DND-41 (cell line): Measurements from ENCODE around the gene OAS1.
"Not testable (repeated sequence)": the region's sequence is repeated elsewhere in the genome, so short reads cannot be mapped to it uniquely, and the experiment has no call there.

ENCODE experiments used
- ATAC-seq: fragments of 200-7000 bp; cut with Tn5 transposase; 3 replicates; pipeline ENCODE4 v1.9.1; 2021; ENCODE audit warnings: low read depth; ENCODE audit not compliant: insufficient read depth
- DNase-seq: peaks from one replicate; pipeline ENCODE4 v3.0.0-alpha.2; 2020
- H2AFZ ChIP-seq: 2 replicates; pipeline ENCODE4 v1.6.0; 2012; ENCODE audit warnings: low read depth, low read length
- H3K27ac ChIP-seq: 2 replicates; pipeline ENCODE4 v1.5.1; 2012; ENCODE audit warnings: low read length, inconsistent platforms
- H3K27me3 ChIP-seq: fragments of 200-600 bp; sonication (generic); 2 replicates; pipeline ENCODE4 v1.6.0; 2012; ENCODE audit warnings: low read length, mild to moderate bottlenecking, inconsistent platforms; ENCODE audit not compliant: insufficient read depth, poor library complexity
- H3K36me3 ChIP-seq: 2 replicates; pipeline ENCODE4 v1.5.1; 2012; ENCODE audit warnings: low read length, inconsistent platforms; ENCODE audit not compliant: insufficient read depth
- H3K4me1 ChIP-seq: 2 replicates; pipeline ENCODE4 v1.5.1; 2012; ENCODE audit warnings: mild to moderate bottlenecking, low read length; ENCODE audit not compliant: insufficient read depth
- H3K4me2 ChIP-seq: 2 replicates; pipeline ENCODE4 v1.6.0; 2012; ENCODE audit warnings: mild to moderate bottlenecking, moderate library complexity, low read length, inconsistent platforms; ENCODE audit not compliant: insufficient read depth
- H3K4me3 ChIP-seq, 2 experiments: fragments of 200-600 bp in 1 of 2; shearing (Covaris generic) in 1 of 2; 2 replicates each; pipeline ENCODE4 v1.5.1; 2012 to 2016; ENCODE audit warnings: inconsistent platforms in 2 of 2, low read length in 2 of 2, mild to moderate bottlenecking in 2 of 2, low read depth in 1 of 2, moderate library complexity in 1 of 2
- H3K79me2 ChIP-seq: 2 replicates; pipeline ENCODE4 v1.6.0; 2012; ENCODE audit warnings: low read length, inconsistent platforms; ENCODE audit not compliant: insufficient read depth
- H3K9ac ChIP-seq: 2 replicates; pipeline ENCODE4 v1.6.0; 2012; ENCODE audit warnings: low read depth, mild to moderate bottlenecking, inconsistent platforms, low read length, moderate library complexity
- H3K9me3 ChIP-seq: 2 replicates; pipeline ENCODE4 v1.5.1; 2012; ENCODE audit warnings: low read length, moderate library complexity, mild to moderate bottlenecking, inconsistent platforms; ENCODE audit not compliant: insufficient read depth, severe bottlenecking
- H4K20me1 ChIP-seq: 2 replicates; pipeline ENCODE4 v1.6.0; 2012; ENCODE audit warnings: low read length; ENCODE audit not compliant: insufficient read depth
- CTCF ChIP-seq: IDR thresholded peaks from 2 replicates; pipeline ENCODE4 v1.5.1; 2012; ENCODE audit warnings: borderline replicate concordance, low read length, moderate library complexity, mild to moderate bottlenecking; ENCODE audit not compliant: poor library complexity, severe bottlenecking; ENCODE audit errors: extremely low read depth
- EZH2 ChIP-seq: IDR thresholded peaks from 3 replicates; pipeline ENCODE4 v1.6.1; 2012; ENCODE audit warnings: borderline replicate concordance, low read depth, mild to moderate bottlenecking, moderate library complexity, low read length, inconsistent platforms; ENCODE audit not compliant: severe bottlenecking

OAS1 gene

GRCh38 chr12:112908548-112908947 lies 1.8 kb downstream of the OAS1 start:
- Histone ChIP-seq H3K9ac (no peak overlapping the region; the same call in 1 of the 2 replicates), H3K27ac (no peak overlapping the region), H2AFZ (no peak overlapping the region), H3K27me3 (no peaks in the 10 kb centered on the region), H4K20me1 (no peaks in the 10 kb centered on the region), H3K4me1 (peaks cover 41% of the 10 kb centered on the region), H3K36me3 (no peaks in the 10 kb centered on the region), H3K4me2 (no peak overlapping the region), H3K9me3 (peaks cover 12% of the 10 kb centered on the region), H3K4me3 (no peak overlapping the region), H3K79me2 (no peaks in the 10 kb centered on the region)
- DNase-seq (no peak), ATAC-seq (no peak)
- TF ChIP-seq CTCF: no peak
- no peak for TF ChIP-seq EZH2

GRCh38 chr12:112909693-112910092 lies 2.9 kb downstream of the OAS1 start:
- Histone ChIP-seq H3K4me1 (peaks cover 41% of the 10 kb centered on the region), H4K20me1 (no peaks in the 10 kb centered on the region), H3K4me3 (no peak overlapping the region), H3K27me3 (no peaks in the 10 kb centered on the region), H3K36me3 (no peaks in the 10 kb centered on the region), H3K27ac (no peak overlapping the region), H3K9me3 (peaks cover 16% of the 10 kb centered on the region), H2AFZ (no peak overlapping the region), H3K9ac (no peak overlapping the region), H3K4me2 (no peak overlapping the region), H3K79me2 (no peaks in the 10 kb centered on the region)
- TF ChIP-seq CTCF: no peak
- DNase-seq: no peak
- ATAC-seq: no peak

GRCh38 chr12:112913038-112913688 lies 6.4 kb downstream of the OAS1 start:
- H3K27me3 ChIP-seq: no peaks in the 10 kb centered on the region
- no peaks in the 10 kb centered on the region for H4K20me1 ChIP-seq
- H2AFZ ChIP-seq: no peak overlapping the region
- no peak overlapping the region for H3K4me3 ChIP-seq
- H3K36me3 ChIP-seq: peaks cover 10% of the 10 kb centered on the region; the same call in 1 of the 2 replicates
- no peak for ATAC-seq
- H3K27ac ChIP-seq: no peak overlapping the region
- no peak for TF ChIP-seq EZH2
- TF ChIP-seq CTCF: no peak
- no peaks in the 10 kb centered on the region for H3K79me2 ChIP-seq
- H3K4me1 ChIP-seq: peaks cover 14% of the 10 kb centered on the region
- no peak overlapping the region for H3K9ac ChIP-seq
- H3K4me2 ChIP-seq: no peak overlapping the region
- H3K9me3 ChIP-seq: peaks cover 16% of the 10 kb centered on the region
- no peak for DNase-seq

GRCh38 chr12:112913888-112914287 lies 7.1 kb downstream of the OAS1 start:
- H3K9me3 ChIP-seq: peaks cover 16% of the 10 kb centered on the region
- H3K27me3 ChIP-seq, H3K4me2 ChIP-seq, DNase-seq, H3K79me2 ChIP-seq, ATAC-seq, H3K4me1 ChIP-seq, H4K20me1 ChIP-seq, H3K4me3 ChIP-seq, H2AFZ ChIP-seq, H3K9ac ChIP-seq, H3K27ac ChIP-seq: not testable (repeated sequence)
- peaks cover 14% of the 10 kb centered on the region; the same call in 1 of the 2 replicates for H3K36me3 ChIP-seq
